ENCODE measurements around the gene CNN2. TPM values are rescaled to one million over a fixed set of nuclear protein-coding genes. Genes with fewer than 3 reads are reported as not detected.
A peak's percentile ranks its signal among the peaks of the same experiment; 100 is the strongest.

CNN2 gene
- total and polyA plus RNA-seq, 3 donors from 2014 or later, result 19.1 to 36.4 (median 28.0) TPM

DNA sequence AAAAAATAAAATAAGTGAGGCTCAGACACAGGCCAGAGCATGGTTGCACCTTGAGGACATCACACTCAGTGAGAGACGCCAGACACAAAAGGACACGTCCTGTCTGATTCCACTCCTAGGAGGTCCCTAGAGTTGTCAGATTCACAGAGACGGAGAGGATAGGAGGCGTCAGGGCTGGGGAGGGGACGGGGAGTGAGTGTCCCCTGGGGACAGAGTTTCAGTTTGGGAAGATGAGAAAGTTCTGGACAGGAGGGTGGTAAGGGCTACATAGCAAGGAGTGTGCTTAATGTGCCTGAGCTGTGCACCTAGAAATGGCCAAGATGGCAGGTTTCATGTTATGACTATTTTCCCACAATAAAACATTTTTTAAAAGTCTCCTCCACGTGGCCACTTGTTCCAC, 28.3 kb upstream of the CNN2 start:
- H3K4me3 ChIP-seq, result no peak overlapping the region
- H3K9me3 ChIP-seq, result no peaks in the 10 kb centered on the region
- no peak for TF ChIP-seq POLR2A (IDR thresholded peaks at IDR 0.05)
- TF ChIP-seq, protein P1, sequence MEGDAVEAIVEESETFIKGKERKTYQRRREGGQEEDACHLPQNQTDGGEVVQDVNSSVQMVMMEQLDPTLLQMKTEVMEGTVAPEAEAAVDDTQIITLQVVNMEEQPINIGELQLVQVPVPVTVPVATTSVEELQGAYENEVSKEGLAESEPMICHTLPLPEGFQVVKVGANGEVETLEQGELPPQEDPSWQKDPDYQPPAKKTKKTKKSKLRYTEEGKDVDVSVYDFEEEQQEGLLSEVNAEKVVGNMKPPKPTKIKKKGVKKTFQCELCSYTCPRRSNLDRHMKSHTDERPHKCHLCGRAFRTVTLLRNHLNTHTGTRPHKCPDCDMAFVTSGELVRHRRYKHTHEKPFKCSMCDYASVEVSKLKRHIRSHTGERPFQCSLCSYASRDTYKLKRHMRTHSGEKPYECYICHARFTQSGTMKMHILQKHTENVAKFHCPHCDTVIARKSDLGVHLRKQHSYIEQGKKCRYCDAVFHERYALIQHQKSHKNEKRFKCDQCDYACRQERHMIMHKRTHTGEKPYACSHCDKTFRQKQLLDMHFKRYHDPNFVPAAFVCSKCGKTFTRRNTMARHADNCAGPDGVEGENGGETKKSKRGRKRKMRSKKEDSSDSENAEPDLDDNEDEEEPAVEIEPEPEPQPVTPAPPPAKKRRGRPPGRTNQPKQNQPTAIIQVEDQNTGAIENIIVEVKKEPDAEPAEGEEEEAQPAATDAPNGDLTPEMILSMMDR (IDR thresholded peaks at IDR 0.05), result no peak
- H3K27me3 ChIP-seq, result no peaks in the 10 kb centered on the region
- WGBS, 2 donors, result 40 to 45% methylated on average over 6 of the region's 6 CpGs
- no peaks in the 10 kb centered on the region for H3K36me3 ChIP-seq (ENCODE audit: low read depth, missing control alignments)
- peaks cover 7% of the 10 kb centered on the region for H3K4me1 ChIP-seq
- DNase-seq, result no peak
- no peak overlapping the region for H3K27ac ChIP-seq
- intact Hi-C loops (cut with DNase I; ENCODE audit: low total_unique reads), result no loop called here

DNA sequence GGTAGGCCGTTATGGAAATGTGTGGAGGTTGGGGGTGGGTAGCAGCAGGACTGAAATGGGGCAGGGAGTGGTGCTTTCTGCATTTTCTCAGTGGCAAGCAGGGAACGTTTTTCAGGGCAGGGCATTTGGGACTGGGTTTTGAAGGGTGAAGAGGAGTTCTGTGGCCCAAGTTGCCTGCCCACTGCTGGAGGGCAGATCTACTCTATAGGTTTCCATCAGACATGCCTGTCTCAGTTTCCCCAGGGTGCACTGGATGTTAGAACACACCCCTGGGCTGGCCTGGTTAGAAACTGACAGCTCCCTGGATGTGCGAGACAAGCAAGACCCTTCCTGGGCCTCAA, 27.1 kb upstream of the CNN2 start:
- Histone ChIP-seq H3K36me3 (ENCODE audit: low read depth, missing control alignments) (no peaks in the 10 kb centered on the region), H3K9me3 (no peaks in the 10 kb centered on the region), H3K27ac (no peak overlapping the region), H3K4me3 (no peak overlapping the region), H3K27me3 (no peaks in the 10 kb centered on the region), H3K4me1 (peaks cover 7% of the 10 kb centered on the region)
- no peak for TF ChIP-seq POLR2A (IDR thresholded peaks at IDR 0.05)
- TF ChIP-seq, protein P1 (IDR thresholded peaks at IDR 0.05), result no peak
- WGBS, 2 donors, result 51 to 60% methylated on average over 3 of the region's 3 CpGs
- no peak for DNase-seq
- intact Hi-C loops (cut with DNase I; ENCODE audit: low total_unique reads), result no loop called here

DNA sequence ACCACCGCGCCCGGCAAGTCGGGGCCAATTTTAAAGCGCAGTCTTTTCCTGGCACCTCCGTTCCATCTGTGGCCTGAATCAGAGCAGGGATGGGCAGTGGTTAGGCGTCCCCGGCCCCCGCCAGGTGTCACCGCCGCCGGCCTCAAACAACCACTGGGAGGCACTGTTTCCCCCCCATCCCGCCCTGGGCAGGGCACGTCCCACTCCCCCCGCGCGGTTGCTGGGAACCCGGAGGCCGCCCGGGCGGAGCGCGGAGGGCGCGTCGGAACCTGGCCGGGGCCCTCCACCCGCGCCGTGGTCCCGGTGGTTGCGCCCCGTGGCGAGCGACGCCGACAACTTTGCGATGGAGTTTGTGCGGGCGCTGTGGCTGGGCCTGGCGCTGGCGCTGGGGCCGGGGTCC, 26.3 kb upstream of the CNN2 start, which contains the start of gene GRIN3B:
Gene GRIN3B, plus strand, starts transcription at position 325 of the 400 bp plus-strand sequence. Its CDS starts 19 bp downstream, at position 344.
- Histone ChIP-seq H3K27ac (no peak within 1 kb of the TSS), H3K4me1 (peaks cover 7% of the 10 kb centered on the region), H3K36me3 (ENCODE audit: low read depth, missing control alignments) (no peaks in the 10 kb centered on the region), H3K4me3 (no peak within 1 kb of the TSS), H3K9me3 (no peaks in the 10 kb centered on the region), H3K27me3 (no peaks in the 10 kb centered on the region)
- TF ChIP-seq POLR2A (IDR thresholded peaks at IDR 0.05), result no peak
- TF ChIP-seq, protein P1 (IDR thresholded peaks at IDR 0.05), result peak in 2 of 3 experiments; percentile 24 to 25
- 5 to 6% methylated on average over 7 to 13 of the region's 43 CpGs for WGBS, 2 donors
- intact Hi-C loops (cut with DNase I; ENCODE audit: low total_unique reads), result no loop called here
- peak; percentile 67 for DNase-seq

DNA sequence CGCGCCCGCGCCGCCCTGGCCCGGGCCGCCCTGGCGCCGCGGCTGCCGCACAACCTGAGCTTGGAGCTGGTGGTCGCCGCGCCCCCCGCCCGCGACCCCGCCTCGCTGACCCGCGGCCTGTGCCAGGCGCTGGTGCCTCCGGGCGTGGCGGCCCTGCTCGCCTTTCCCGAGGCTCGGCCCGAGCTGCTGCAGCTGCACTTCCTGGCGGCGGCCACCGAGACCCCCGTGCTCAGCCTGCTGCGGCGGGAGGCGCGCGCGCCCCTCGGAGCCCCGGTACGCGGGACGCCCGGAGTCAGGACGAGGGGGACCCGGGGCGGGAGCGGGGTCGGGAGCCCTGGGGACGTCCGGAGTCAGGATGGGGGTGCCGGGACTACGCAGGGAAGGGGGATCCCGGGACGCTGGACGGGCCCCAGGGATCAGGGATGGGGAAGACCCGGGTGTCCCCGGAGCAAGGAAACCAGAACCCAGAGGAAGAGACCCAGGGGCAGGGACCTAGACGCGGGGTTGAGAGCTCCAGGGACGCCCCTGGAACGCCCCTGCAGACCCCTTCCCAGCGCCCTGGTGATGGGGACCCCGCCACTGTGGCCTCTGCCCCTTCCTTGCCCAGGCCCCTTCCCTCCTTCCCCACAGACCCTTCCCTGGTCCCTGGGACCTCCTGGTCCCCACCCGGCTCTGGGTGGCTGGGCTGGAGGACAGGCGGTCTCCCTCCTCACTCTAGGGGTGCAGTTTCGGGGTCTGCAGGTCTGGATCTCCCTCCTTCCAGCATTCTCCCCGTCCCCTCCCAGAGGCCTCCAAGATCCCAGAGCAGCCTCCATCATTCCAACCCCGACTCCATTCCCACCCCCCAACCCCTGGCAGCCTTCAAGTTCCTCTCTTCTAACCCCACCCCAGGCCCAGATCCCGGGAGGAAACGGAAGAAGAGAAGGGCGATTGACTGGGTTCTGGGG, 25.5 kb upstream of the CNN2 start:
- peaks cover 7% of the 10 kb centered on the region for H3K4me1 ChIP-seq
- intact Hi-C loops (cut with DNase I; ENCODE audit: low total_unique reads), result no loop called here
- DNase-seq, result no peak
- H3K27ac ChIP-seq, result no peak overlapping the region
- WGBS, 2 donors, result 4 to 6% methylated on average over 11 to 34 of the region's 73 CpGs
- H3K9me3 ChIP-seq, result no peaks in the 10 kb centered on the region
- no peak overlapping the region for H3K4me3 ChIP-seq
- no peaks in the 10 kb centered on the region for H3K36me3 ChIP-seq (ENCODE audit: low read depth, missing control alignments)
- TF ChIP-seq, protein P1 (IDR thresholded peaks at IDR 0.05), result no peak
- TF ChIP-seq POLR2A (IDR thresholded peaks at IDR 0.05), result no peak
- no peaks in the 10 kb centered on the region for H3K27me3 ChIP-seq
